Bronchial epithelial cell (primary cell): ENCODE results near the gene LIX1L. TPM values are rescaled to one million over a fixed set of nuclear protein-coding genes. Genes with fewer than 3 reads are reported as not detected.
"Not testable (repeated sequence)": the region's sequence is repeated elsewhere in the genome, so short reads cannot be mapped to it uniquely, and the experiment has no call there.

Experiments used
- DNase-seq: peaks from one replicate; pipeline ENCODE4 v3.0.0-alpha.2; 2010; ENCODE audit warnings: low read depth
- FAIRE-seq: peaks from 2 replicates; lab custom pipeline; 2011; peaks lifted over from hg19 to GRCh38; lab: Jason Lieb, UNC
- H3K27me3 ChIP-seq: 2 replicates; pipeline ENCODE4 v1.5.1; 2011; ENCODE audit warnings: low read length; ENCODE audit not compliant: control insufficient read depth, insufficient read depth
- H3K36me3 ChIP-seq: 2 replicates; pipeline ENCODE4 v1.5.1; 2011; ENCODE audit warnings: low read length; ENCODE audit not compliant: control insufficient read depth, insufficient read depth
- H3K4me3 ChIP-seq: 2 replicates; pipeline ENCODE4 v1.5.1; 2011; ENCODE audit warnings: mild to moderate bottlenecking, low read depth, low read length, control low read depth
- CTCF ChIP-seq: IDR thresholded peaks from 2 replicates; pipeline ENCODE4 v1.5.1; 2011; ENCODE audit warnings: mild to moderate bottlenecking, moderate library complexity, low read length, control low read depth, inconsistent platforms; ENCODE audit not compliant: insufficient read depth, severe bottlenecking
- total RNA-seq: library from RNA; depleted of rRNA; stranded (reverse); fragments of >200 nt; gene quantifications from 2 replicates; pipeline ENCODE4 v1.2.1, GENCODE V29; 2014

The LIX1L gene
- total RNA-seq, 1 donor from 2014 or later = 3.4 TPM

- Histone ChIP-seq H3K36me3 (peaks cover 6% of the 10 kb centered on the region), H3K27me3 (no peaks in the 10 kb centered on the region), H3K4me3 (peak overlapping the region; percentile 60)
- no peak for TF ChIP-seq CTCF
- no peak for DNase-seq
- no peak for FAIRE-seq
Observed at GRCh38 chr1:145927916-145928643, 29.7 kb downstream of the LIX1L start.

DNA sequence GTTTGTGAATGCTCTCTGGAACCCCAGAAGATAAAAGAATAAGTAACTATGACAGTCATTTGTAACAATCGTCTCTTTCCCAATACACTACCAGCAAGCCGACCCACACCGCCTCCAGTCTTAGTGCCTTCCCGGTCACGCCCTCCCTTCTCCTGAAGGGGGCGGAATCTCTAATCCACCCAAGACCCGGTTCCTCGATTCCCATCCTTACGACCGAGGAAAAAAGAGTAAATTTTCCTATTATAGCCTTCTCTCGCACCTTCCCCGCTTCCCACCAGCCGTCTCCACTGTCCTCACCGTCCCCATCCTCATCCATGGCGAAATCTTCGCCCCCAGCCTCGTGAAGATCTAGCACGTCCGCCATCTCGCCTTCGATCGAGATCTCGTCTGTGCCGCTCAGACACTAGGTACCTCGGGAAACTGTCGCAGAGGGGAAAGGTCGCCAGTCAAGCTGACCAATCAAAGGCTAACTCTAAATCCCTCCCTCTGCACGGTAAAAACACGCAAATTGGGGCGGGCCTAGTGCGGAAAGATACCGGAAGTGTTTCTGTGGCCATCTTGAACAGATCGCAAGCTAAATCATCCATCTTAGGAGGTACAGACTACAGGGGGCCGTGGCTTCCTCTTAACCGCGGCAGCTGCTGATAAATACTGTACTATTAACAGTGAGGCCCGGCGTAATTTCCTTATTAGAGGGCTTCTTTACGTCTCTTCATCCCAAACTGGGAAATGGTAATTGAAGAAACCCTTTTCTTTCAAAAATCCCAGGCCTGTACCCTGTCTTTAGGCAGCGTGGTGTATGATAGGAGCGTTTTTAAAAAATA, 30.5 kb downstream of the LIX1L start, which contains the start of gene RBM8A:
RBM8A (minus strand) TSS at position 422 of the 824 bp plus-strand sequence; CDS start at position 364, 58 bp downstream.
- no peaks in the 10 kb centered on the region for H3K27me3 ChIP-seq
- peak within 1 kb of the TSS; percentile 60 for H3K4me3 ChIP-seq
- H3K36me3 ChIP-seq = peaks cover 6% of the 10 kb centered on the region
- FAIRE-seq (no peak), DNase-seq (peak; percentile 98)
- peak; percentile 56 for TF ChIP-seq CTCF

DNA sequence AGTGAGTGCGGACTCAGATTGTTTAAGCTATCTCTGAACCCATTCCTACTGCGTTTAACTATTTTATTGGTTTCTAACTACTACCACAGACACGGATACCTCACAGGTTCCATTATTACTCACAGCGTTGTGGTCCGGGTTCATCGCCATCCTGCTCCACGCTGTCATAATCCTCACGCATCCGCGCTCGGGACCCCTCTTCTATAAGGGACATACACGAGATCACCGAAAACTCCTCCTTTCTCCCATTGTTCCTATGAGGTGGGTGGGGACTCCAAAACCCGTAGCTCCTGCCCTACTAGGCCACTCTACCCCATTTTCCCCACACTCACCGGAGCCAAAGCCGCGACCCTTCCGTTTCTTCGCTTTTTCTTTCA, 31.1 kb downstream of the LIX1L start:
- no peak for TF ChIP-seq CTCF
- peak overlapping the region; percentile 60 for H3K4me3 ChIP-seq
- FAIRE-seq (no peak), DNase-seq (no peak)
- no peaks in the 10 kb centered on the region for H3K27me3 ChIP-seq
- peaks cover 6% of the 10 kb centered on the region for H3K36me3 ChIP-seq

DNA sequence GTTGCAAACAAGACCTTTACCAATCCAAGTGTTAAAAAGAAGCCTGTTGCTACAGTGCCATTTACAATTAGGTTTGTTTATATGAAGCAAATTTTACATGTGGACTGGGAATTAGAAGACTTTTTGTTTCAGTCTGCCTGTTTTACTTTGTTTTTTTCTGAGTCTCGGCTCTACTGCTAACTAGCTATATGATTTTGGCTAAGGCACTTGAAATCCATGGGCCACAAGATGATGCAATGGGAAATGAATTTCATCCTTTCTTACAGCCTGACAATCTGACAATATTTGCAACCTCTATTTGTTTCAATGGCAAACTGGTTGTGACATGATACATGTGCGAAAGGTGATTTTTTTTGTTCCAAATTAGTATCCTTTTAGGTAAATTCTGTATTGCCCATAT, 35.6 kb downstream of the LIX1L start:
- H3K36me3 ChIP-seq = peaks cover 6% of the 10 kb centered on the region
- DNase-seq (no peak), FAIRE-seq (no peak)
- no peak for TF ChIP-seq CTCF
- H3K4me3 ChIP-seq = no peak overlapping the region
- no peaks in the 10 kb centered on the region for H3K27me3 ChIP-seq

GRCh38 chr1:145920297-145920696, 37.5 kb downstream of the LIX1L start:
- H3K36me3 ChIP-seq, H3K4me3 ChIP-seq, H3K27me3 ChIP-seq, DNase-seq, FAIRE-seq: not testable (repeated sequence)
